HG02970 (cell line): ENCODE data around the gene SLC29A1.

Source experiments
- ATAC-seq: cut with Tn5 transposase; IDR thresholded peaks from one replicate; pipeline ENCODE4 v1.9.1; 2021; ENCODE audit warnings: mild to moderate bottlenecking, moderate library complexity, moderate number of reproducible peaks; ENCODE audit not compliant: unreplicated experiment, low FRiP score

SLC29A1 gene

DNA sequence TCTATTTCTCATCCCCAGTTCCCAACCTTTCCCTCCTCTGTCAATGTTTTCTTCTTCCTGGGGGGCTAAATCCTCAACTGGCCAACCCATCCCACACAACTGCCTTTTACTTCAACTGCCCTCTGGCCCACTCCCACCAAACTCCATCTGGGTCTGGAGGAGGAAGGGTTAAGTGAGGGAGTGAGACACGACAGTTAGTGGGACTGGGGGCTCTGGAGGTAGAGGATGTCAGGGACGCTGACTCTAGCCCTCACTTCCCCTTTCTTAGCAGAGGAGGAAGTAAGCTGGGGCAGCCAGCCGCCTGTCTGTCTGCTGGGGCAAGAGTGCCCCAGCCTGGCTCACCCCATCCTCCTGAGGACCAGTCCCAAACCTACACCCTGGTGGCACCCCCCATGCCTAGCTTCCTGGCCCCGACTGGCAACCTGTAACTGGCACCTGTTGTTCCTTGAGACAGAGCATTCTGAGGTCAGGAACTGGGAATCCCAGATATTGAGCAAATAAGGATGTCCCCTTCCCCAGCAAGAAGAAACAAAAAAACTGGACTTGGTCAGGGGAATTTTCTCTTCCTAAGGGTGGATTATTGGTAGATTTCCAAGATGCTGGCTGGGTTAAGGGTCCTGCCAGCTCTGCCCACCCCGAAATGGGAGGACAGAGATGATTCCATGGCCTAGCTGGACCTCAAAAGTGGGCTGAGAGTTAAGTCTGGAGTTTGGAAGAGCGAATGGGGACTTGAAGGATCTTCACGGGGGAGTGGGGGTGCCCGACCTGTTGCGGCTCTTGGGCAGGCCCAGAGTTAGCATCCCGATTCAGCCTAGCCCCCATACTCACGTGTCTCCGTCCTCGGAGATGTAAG, 41.0 kb downstream of the SLC29A1 start:
- no peak for ATAC-seq

GRCh38 chr6:44265007-44265721, 41.8 kb downstream of the SLC29A1 start, which contains the start of gene NFKBIE:
NFKBIE (minus strand) TSS chr6:44265551; CDS start chr6:44265346, 205 bp downstream.
- ATAC-seq = peak; percentile 48

DNA sequence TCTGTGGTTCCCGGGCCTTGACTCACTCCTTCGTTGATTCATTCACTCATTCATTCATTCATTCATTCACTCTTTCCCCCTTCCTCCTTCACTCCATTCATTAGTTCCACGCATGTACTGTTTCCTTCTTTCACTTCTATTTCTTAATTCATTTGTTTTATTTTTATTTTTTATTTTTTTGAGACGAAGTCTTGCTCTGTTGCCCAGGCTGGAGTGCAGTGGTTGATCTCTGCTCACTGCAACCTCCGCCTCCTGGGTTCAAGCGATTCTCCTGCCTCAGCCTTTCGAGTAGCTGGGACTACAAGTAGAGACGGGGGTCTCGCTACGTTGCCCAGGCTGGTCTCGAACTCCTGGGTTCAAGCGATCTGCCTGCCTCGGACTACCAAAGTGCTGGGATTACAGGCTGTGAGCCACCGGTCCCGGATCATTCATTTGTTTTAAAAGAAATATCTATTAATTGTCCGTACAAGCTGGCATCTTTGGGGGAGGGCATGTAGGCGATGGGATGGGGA, 42.4 kb downstream of the SLC29A1 start:
- ATAC-seq = no peak

- no peak for ATAC-seq
These were observed 43.0 kb downstream of the SLC29A1 start for GRCh38 chr6:44266347-44266746.

- no peak for ATAC-seq
These were observed 43.9 kb downstream of the SLC29A1 start for GRCh38 chr6:44267252-44267651.

GRCh38 chr6:44268095-44268628, 44.8 kb downstream of the SLC29A1 start:
- no peak for ATAC-seq

DNA sequence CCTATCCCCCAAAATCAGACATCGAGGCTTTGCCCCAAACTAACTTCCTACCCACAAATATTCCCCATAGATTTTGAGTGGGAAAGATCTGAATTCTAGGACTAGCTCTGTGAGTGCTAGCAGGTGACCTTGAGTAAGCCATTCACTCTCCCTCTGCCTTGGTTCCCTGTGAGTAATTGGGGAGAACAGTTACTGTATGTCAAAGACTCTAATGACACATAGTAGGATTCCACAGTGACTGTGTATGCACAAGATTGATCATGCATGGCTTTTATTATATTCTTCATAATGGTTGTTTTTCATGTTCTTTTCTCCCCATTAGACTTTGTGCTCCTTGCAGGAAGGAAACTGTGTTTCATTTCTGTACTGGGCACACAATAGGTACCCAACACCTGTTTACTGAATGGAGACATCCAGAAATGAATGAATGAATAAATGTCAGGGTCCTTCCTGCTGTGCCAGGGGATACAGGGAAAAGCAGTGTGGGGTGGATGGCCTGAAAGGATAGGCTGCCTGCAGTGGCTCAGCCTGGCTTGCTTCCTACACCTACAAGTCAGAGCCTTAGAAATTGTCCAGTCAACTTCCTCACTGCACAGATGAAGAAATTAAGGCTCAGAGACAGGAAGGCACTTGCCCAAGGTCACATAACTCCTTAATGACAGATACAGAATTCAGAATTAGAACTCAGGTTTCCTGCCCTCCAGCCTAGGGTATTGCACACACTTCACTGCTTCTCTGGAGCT, 46.0 kb downstream of the SLC29A1 start:
- no peak for ATAC-seq

GRCh38 chr6:44269921-44270525, 46.6 kb downstream of the SLC29A1 start, which contains the start of gene TMEM151B:
TMEM151B (plus strand) TSS chr6:44270450; CDS start chr6:44270743, 293 bp downstream.
- ATAC-seq = no peak

DNA sequence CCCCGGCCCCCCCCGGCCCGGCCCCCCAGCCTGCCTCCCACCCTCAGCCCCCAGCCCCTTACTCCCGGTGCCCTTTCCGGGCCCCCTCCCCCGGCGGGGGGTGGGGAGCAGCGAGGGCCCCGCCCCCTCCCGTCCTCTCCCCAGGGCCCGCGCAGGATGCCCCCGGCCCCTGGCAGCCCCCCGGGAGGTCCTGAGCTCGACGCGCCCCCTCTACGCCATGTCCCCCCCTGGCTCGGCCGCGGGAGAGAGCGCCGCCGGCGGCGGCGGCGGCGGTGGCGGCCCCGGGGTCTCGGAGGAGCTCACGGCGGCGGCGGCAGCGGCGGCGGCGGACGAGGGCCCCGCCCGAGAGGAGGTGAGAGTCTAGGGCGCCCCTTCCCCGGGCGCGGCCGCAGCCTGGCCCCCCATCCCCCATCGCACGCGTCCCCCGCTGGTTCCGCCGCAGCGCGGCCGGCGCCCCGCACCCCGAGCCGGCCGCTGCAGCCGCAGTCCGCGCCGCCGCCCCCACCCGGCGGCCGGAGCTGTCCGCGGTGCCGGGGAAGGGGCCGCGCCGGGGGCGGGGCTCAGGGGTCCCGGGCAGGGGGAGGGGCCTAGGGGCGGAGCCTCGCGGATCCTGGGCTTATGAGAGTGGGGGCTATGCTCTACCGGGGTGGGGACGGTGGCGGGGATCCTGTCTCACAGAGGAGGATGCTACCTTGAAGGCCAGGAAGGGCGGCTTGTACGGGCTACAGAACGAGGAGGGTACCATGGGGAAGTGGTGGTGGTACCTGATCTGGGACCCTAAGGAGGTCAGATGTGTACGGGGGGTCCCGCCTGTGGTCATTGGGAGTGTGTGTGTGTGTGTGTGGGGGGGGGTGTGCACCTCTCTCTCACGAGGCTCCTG, 47.4 kb downstream of the SLC29A1 start:
- ATAC-seq = no peak

DNA sequence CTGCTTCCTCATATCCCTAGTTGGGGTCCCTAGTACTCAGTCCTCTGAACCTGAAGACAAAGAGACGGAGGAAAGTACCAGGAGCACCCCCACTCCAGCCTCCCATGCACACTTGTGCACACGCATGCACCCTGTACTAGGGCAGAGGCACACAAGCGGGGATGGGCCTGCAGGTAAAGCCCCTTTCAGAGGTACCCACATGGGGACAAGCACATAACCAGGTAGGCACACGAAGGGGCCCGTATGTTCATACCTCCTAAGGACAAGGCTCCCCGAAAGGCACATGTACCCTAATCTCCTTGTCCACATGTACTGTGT, 48.0 kb downstream of the SLC29A1 start:
- ATAC-seq = no peak

GRCh38 chr6:44271914-44272313, 48.5 kb downstream of the SLC29A1 start:
- no peak for ATAC-seq

DNA sequence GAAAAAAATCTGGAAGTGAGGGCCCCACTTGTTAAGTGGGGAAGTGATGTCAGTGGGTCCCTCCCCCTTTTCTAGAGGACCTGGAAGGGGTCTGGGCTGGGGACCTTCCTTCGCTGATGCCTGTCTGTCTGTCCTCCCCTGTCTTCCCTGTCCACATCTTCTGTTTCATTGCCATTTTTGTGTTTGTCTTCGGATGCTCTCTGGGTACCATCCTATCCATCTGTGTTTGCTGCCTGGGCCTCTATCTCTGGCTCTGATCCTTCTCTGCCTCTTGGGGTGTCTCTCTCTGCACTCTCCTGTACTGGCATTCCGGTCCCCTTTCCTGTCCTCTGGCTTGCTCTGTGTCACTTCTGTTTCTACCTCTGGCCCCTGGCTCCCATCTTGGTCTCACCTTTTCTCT, 49.1 kb downstream of the SLC29A1 start:
- no peak for ATAC-seq

DNA sequence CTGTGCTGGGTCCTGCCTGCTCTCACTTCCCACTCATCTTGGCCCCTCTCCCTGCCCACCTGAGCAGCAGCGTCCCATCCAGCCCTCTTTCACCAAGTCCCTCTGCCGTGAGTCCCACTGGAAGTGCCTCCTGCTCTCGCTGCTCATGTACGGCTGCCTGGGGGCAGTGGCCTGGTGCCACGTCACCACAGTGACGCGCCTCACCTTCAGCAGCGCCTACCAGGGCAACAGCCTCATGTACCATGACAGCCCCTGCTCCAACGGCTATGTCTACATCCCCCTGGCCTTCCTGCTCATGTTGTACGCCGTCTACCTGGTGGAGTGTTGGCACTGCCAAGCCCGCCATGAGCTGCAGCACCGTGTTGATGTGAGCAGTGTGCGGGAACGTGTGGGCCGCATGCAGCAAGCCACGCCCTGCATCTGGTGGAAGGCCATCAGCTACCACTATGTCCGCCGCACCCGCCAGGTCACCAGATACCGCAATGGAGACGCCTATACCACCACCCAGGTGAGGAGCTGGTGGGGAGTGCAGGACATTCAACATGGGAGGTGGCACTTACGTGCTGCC, 49.7 kb downstream of the SLC29A1 start:
- ATAC-seq = no peak

- ATAC-seq = no peak
These were observed 50.2 kb downstream of the SLC29A1 start for GRCh38 chr6:44273617-44274016.

DNA sequence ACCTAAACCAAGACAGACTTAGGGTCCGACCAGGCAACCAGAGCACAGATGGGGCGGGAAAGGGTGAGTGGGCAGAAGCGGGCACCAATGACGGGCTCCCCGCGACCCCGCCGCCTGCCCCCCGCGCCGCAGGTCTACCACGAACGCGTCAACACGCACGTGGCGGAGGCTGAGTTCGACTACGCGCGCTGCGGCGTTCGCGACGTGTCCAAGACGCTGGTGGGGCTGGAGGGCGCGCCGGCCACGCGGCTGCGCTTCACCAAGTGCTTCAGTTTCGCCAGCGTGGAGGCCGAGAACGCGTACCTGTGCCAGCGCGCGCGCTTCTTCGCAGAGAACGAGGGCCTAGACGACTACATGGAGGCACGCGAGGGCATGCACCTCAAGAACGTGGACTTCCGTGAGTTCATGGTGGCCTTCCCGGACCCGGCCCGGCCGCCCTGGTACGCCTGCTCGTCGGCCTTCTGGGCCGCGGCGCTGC, 51.9 kb downstream of the SLC29A1 start:
- ATAC-seq = no peak

- no peak for ATAC-seq
These were observed 52.6 kb downstream of the SLC29A1 start for GRCh38 chr6:44275749-44276648.
